T-cell (primary cell): ENCODE data around the gene MAPK12. TPM values are rescaled to one million over a fixed set of nuclear protein-coding genes. Genes with fewer than 3 reads are reported as not detected.

Experiments used
- ATAC-seq, 4 experiments: fragments of 200-7000 bp in 3 of 4; fragments of 150-1000 bp in 1 of 4; cut with Tn5 transposase; replicated peaks in 1 of 4; 1 replicate in 3 of 4; 2 replicates in 1 of 4; pipeline ENCODE4 v1.10.0; 2021; ENCODE audit warnings: moderate library complexity in 3 of 4, mild to moderate bottlenecking in 2 of 4, moderate number of reproducible peaks in 1 of 4
- CTCF ChIA-PET, 2 donors: fragments of 300-600 bp; sonication (Branson Sonifier 250); formaldehyde crosslinking; loops; one replicate each; lab custom pipeline; 2022; ENCODE audit warnings: antibody characterized with exemption in 2 of 2; lab: Charles Lee
- POLR2A ChIA-PET, 2 donors: fragments of 300-600 bp; sonication (Branson Sonifier 250); formaldehyde crosslinking; loops; one replicate each; lab custom pipeline; 2022; ENCODE audit warnings: antibody characterized with exemption in 2 of 2; lab: Charles Lee
- DNase-seq, 35 experiments: peaks; one replicate each; pipeline versions ENCODE4 v3.0.0 to v3.0.0-alpha.2; 2013 to 2023
- H3K27ac ChIP-seq: one replicate; pipeline ENCODE4 v1.5.1; 2013; ENCODE audit warnings: low read length
- H3K27me3 ChIP-seq, 2 experiments: replicated peaks in 1 of 2; 1 replicate in 1 of 2; 2 replicates in 1 of 2; pipeline versions ENCODE4 v1.6.1 to v1.7.0; 2013; ENCODE audit warnings: low read length in 1 of 2, mixed read lengths in 1 of 2; ENCODE audit not compliant: control insufficient read depth in 2 of 2, insufficient read depth in 2 of 2; ENCODE audit errors: extremely low read depth in 1 of 2
- H3K36me3 ChIP-seq, 2 donors: 1 replicate in 1 of 2; 2 replicates in 1 of 2; pipeline versions ENCODE4 v1.6.1 to v1.7.0; 2013; ENCODE audit warnings: low read length in 1 of 2; ENCODE audit not compliant: control insufficient read depth in 2 of 2, insufficient read depth in 1 of 2; ENCODE audit errors: extremely low read depth in 1 of 2
- H3K4me1 ChIP-seq, 2 experiments: 1 replicate in 1 of 2; 2 replicates in 1 of 2; pipeline versions ENCODE4 v1.6.1 to v1.7.0; 2013; ENCODE audit warnings: low read length in 2 of 2, mixed read lengths in 1 of 2; ENCODE audit not compliant: insufficient read depth in 2 of 2, control insufficient read depth in 1 of 2; ENCODE audit errors: extremely low read depth in 1 of 2
- H3K4me3 ChIP-seq, 2 donors: 1 replicate in 1 of 2; 2 replicates in 1 of 2; pipeline versions ENCODE4 v1.5.1 to v1.7.0; 2013; ENCODE audit warnings: mild to moderate bottlenecking in 2 of 2, low read length in 1 of 2, moderate library complexity in 1 of 2; ENCODE audit not compliant: control insufficient read depth in 1 of 2; ENCODE audit errors: extremely low read depth in 1 of 2
- H3K9me3 ChIP-seq: 2 replicates; pipeline ENCODE4 v1.7.0; 2013
- H3K27ac Mint-ChIP-seq, 2 donors: one replicate each; pipeline ENCODE4 v1.8.0; 2020 to 2021; ENCODE audit warnings: mild to moderate bottlenecking in 2 of 2, mixed read lengths in 2 of 2
- H3K27me3 Mint-ChIP-seq, 2 donors: one replicate each; pipeline ENCODE4 v1.8.0; 2021 to 2022; ENCODE audit warnings: mixed read lengths in 2 of 2
- H3K36me3 Mint-ChIP-seq: one replicate; pipeline ENCODE4 v1.8.0; 2021; ENCODE audit warnings: mixed read lengths
- H3K4me1 Mint-ChIP-seq, 3 donors: one replicate each; pipeline ENCODE4 v1.8.0; 2020 to 2022; ENCODE audit warnings: mixed read lengths in 3 of 3, mild to moderate bottlenecking in 1 of 3
- H3K4me3 Mint-ChIP-seq, 3 donors: one replicate each; pipeline ENCODE4 v1.8.0; 2020 to 2022; ENCODE audit warnings: mild to moderate bottlenecking in 3 of 3, mixed read lengths in 3 of 3, moderate library complexity in 3 of 3
- H3K9me3 Mint-ChIP-seq, 3 donors: one replicate each; pipeline ENCODE4 v1.8.0; 2020 to 2022; ENCODE audit warnings: mixed read lengths in 3 of 3
- WGBS: methylation state at CpG from one replicate; pipeline ENCODE4 v1.1.5; 2013; ENCODE audit warnings: missing lambda C conversion rate; ENCODE audit not compliant: insufficient coverage; 5-methylcytosine and 5-hydroxymethylcytosine counted together
- total RNA-seq, 35 experiments: library from RNA in 6 of 35; stranded (reverse) in 6 of 35; fragments of 120-200 nt in 1 of 35; gene quantifications; one replicate each; pipeline versions ENCODE4 v1.2.1 to v1.2.4 and lab custom pipeline; 2013 to 2026

MAPK12 gene
- total RNA-seq, 5 donors from 2014 or later (not counting 1 experiment from before 2014, with no cell fraction given), result 1.7 to 3.1 (median 2.9) TPM

GRCh38 chr22:50299785-50300619, 38.5 kb upstream of the MAPK12 start:
- Mint-ChIP-seq H3K36me3 (no peaks in the 10 kb centered on the region), H3K9me3 (no peaks in the 10 kb centered on the region), H3K27me3 (peaks cover 9 to 23% of the 10 kb centered on the region in 2 donors), H3K27ac (no peak overlapping the region), H3K4me1 (peaks cover 0 to 2% (median 0%) of the 10 kb centered on the region in 3 donors), H3K4me3 (no peak overlapping the region)
- ChIA-PET CTCF (no interaction called here), POLR2A (no interaction called here)
- peaks cover 0 to 60% of the 10 kb centered on the region in 2 experiments for H3K27me3 ChIP-seq
- H3K27ac ChIP-seq, result no peak overlapping the region
- DNase-seq, result no peak
- no peaks in the 10 kb centered on the region for H3K4me1 ChIP-seq
- no peak for ATAC-seq
- 74% methylated on average over 89 of the region's 93 CpGs for WGBS
- H3K36me3 ChIP-seq, result no peaks in the 10 kb centered on the region
- no peak overlapping the region for H3K4me3 ChIP-seq
- H3K9me3 ChIP-seq, result no peaks in the 10 kb centered on the region

- peak in 1 of 35 experiments; percentile 19 for DNase-seq
- H3K27ac ChIP-seq, result no peak overlapping the region
- no peak for ATAC-seq
- H3K4me3 ChIP-seq, result no peak overlapping the region
- H3K9me3 Mint-ChIP-seq, result no peaks in the 10 kb centered on the region
- peaks cover 0 to 59% of the 10 kb centered on the region in 2 experiments for H3K27me3 ChIP-seq
- H3K27ac Mint-ChIP-seq, result no peak overlapping the region
- 57% methylated on average over 39 of the region's 59 CpGs for WGBS
- H3K27me3 Mint-ChIP-seq, result peaks cover 9 to 24% of the 10 kb centered on the region in 2 donors
- H3K4me3 Mint-ChIP-seq, result peak overlapping the region in 1 of 3 donors; percentile 45
- H3K4me1 ChIP-seq, result peaks cover 0 to 3% of the 10 kb centered on the region in 2 experiments
- H3K9me3 ChIP-seq, result no peaks in the 10 kb centered on the region
- POLR2A ChIA-PET, result no interaction called here
- no peaks in the 10 kb centered on the region for H3K4me1 Mint-ChIP-seq
- CTCF ChIA-PET, result no interaction called here
- H3K36me3 Mint-ChIP-seq, result no peaks in the 10 kb centered on the region
- H3K36me3 ChIP-seq, result no peaks in the 10 kb centered on the region
Measured at GRCh38 chr22:50298937-50299784, 37.7 kb upstream of the MAPK12 start.

- peaks cover 0 to 58% of the 10 kb centered on the region in 2 experiments for H3K27me3 ChIP-seq
- no peak for DNase-seq
- no peaks in the 10 kb centered on the region for H3K9me3 Mint-ChIP-seq
- H3K36me3 ChIP-seq, result no peaks in the 10 kb centered on the region
- no peak for ATAC-seq
- no peak overlapping the region for H3K27ac Mint-ChIP-seq
- H3K27me3 Mint-ChIP-seq, result peaks cover 9 to 22% of the 10 kb centered on the region in 2 donors
- peak overlapping the region in 1 of 3 donors; percentile 45 for H3K4me3 Mint-ChIP-seq
- ChIA-PET POLR2A (no interaction called here), CTCF (no interaction called here)
- H3K36me3 Mint-ChIP-seq, result no peaks in the 10 kb centered on the region
- H3K27ac ChIP-seq, result no peak overlapping the region
- H3K4me3 ChIP-seq, result no peak overlapping the region
- no peaks in the 10 kb centered on the region for H3K4me1 Mint-ChIP-seq
- peaks cover 0 to 8% of the 10 kb centered on the region in 2 experiments for H3K4me1 ChIP-seq
- no peaks in the 10 kb centered on the region for H3K9me3 ChIP-seq
- 88% methylated on average over 4 of the region's 4 CpGs for WGBS
Measured at GRCh38 chr22:50298266-50298637, 36.8 kb upstream of the MAPK12 start.

GRCh38 chr22:50297510-50298265, 36.2 kb upstream of the MAPK12 start:
- no peak overlapping the region for H3K4me3 Mint-ChIP-seq
- CTCF ChIA-PET, result no interaction called here
- no peak overlapping the region for H3K27ac ChIP-seq
- H3K27me3 Mint-ChIP-seq, result peaks cover 12 to 25% of the 10 kb centered on the region in 2 donors
- no peak for ATAC-seq
- peaks cover 0 to 13% of the 10 kb centered on the region in 2 experiments for H3K4me1 ChIP-seq
- no peak overlapping the region for H3K27ac Mint-ChIP-seq
- no peak for DNase-seq
- H3K4me3 ChIP-seq, result no peak overlapping the region
- no peaks in the 10 kb centered on the region for H3K36me3 Mint-ChIP-seq
- WGBS, result 91% methylated on average over 10 of the region's 20 CpGs
- no peaks in the 10 kb centered on the region for H3K9me3 Mint-ChIP-seq
- H3K9me3 ChIP-seq, result no peaks in the 10 kb centered on the region
- H3K27me3 ChIP-seq, result peaks cover 0 to 57% of the 10 kb centered on the region in 2 experiments
- H3K4me1 Mint-ChIP-seq, result peaks cover 3 to 4% (median 4%) of the 10 kb centered on the region in 3 donors
- POLR2A ChIA-PET, result no interaction called here
- no peaks in the 10 kb centered on the region for H3K36me3 ChIP-seq

- no peak overlapping the region for H3K27ac ChIP-seq
- no peak overlapping the region for H3K4me3 ChIP-seq
- Mint-ChIP-seq H3K27me3 (peaks cover 16 to 31% of the 10 kb centered on the region in 2 donors), H3K36me3 (no peaks in the 10 kb centered on the region), H3K9me3 (no peaks in the 10 kb centered on the region), H3K4me1 (peaks cover 6% of the 10 kb centered on the region in 3 donors), H3K27ac (no peak overlapping the region), H3K4me3 (no peak overlapping the region)
- WGBS, result 88% methylated on average over 24 of the region's 29 CpGs
- POLR2A ChIA-PET, result no interaction called here
- H3K9me3 ChIP-seq, result no peaks in the 10 kb centered on the region
- H3K4me1 ChIP-seq, result peaks cover 0 to 19% of the 10 kb centered on the region in 2 experiments
- H3K36me3 ChIP-seq, result no peaks in the 10 kb centered on the region
- CTCF ChIA-PET, result no interaction called here
- H3K27me3 ChIP-seq, result peaks cover 0 to 59% of the 10 kb centered on the region in 2 experiments
- ATAC-seq, result no peak
- no peak for DNase-seq
Measured at GRCh38 chr22:50296658-50297490, 35.4 kb upstream of the MAPK12 start.
